Astrocyte of the cerebellum (primary cell): ENCODE results near the gene ADARB2.

Experiments used
- DNase-seq: peaks from one replicate; pipeline ENCODE4 v3.0.0-alpha.2; 2011; ENCODE audit warnings: low read depth
- H3K4me3 ChIP-seq: 2 replicates; pipeline ENCODE4 v1.5.1; 2011; ENCODE audit warnings: mild to moderate bottlenecking, low read depth, low read length, moderate library complexity
- CTCF ChIP-seq: IDR thresholded peaks from 2 replicates; pipeline ENCODE4 v1.5.1; 2012; ENCODE audit warnings: low read length, low read depth, moderate library complexity, mild to moderate bottlenecking; ENCODE audit errors: missing control alignments
- in situ Hi-C: cut with HindIII; loops from 2 replicates; pipeline ENCODE4 v1.10.0; 2017; ENCODE audit warnings: low sequenced_read_pairs

The ADARB2 gene

GRCh38 chr10:1409392-1409791 lies 327.9 kb downstream of the ADARB2 start:
- DNase-seq, result no peak
- in situ Hi-C loops, result no loop called here
- TF ChIP-seq CTCF, result no peak
- no peak overlapping the region for H3K4me3 ChIP-seq

- DNase-seq, result no peak
- H3K4me3 ChIP-seq, result no peak overlapping the region
- no peak for TF ChIP-seq CTCF
- in situ Hi-C loops, result no loop called here
Observed at GRCh38 chr10:1408651-1409367, 328.5 kb downstream of the ADARB2 start.

GRCh38 chr10:1406967-1407945 lies 330.1 kb downstream of the ADARB2 start:
- no peak for DNase-seq
- H3K4me3 ChIP-seq, result no peak overlapping the region
- in situ Hi-C loops, result no loop called here
- no peak for TF ChIP-seq CTCF

- in situ Hi-C loops, result no loop called here
- no peak overlapping the region for H3K4me3 ChIP-seq
- no peak for TF ChIP-seq CTCF
- no peak for DNase-seq
Observed at GRCh38 chr10:1406132-1406966, 331.0 kb downstream of the ADARB2 start.

GRCh38 chr10:1404323-1405260 lies 332.7 kb downstream of the ADARB2 start:
- no peak for TF ChIP-seq CTCF
- DNase-seq, result no peak
- no peak overlapping the region for H3K4me3 ChIP-seq
- in situ Hi-C loops, result no loop called here
